B cell (primary cell): Measurements from ENCODE around the gene BCAR3. TPM values are rescaled to one million over a fixed set of nuclear protein-coding genes. Genes with fewer than 3 reads are reported as not detected.

Experiments used
- ATAC-seq: fragments of 200-7000 bp; cut with Tn5 transposase; one replicate; pipeline ENCODE4 v1.10.0; 2021; ENCODE audit warnings: low read depth, mild to moderate bottlenecking, moderate number of reproducible peaks, moderate library complexity
- CTCF ChIA-PET: fragments of 350-600 bp; sonication (Branson Sonifier 250); formaldehyde crosslinking; loops from one replicate; lab custom pipeline; 2021; ENCODE audit warnings: antibody characterized with exemption, inconsistent platforms; lab: Charles Lee
- POLR2A ChIA-PET: fragments of 350-600 bp; sonication (Branson Sonifier 250); formaldehyde crosslinking; loops from one replicate; lab custom pipeline; 2021; ENCODE audit warnings: antibody characterized with exemption; lab: Charles Lee
- DNase-seq: peaks from one replicate; pipeline ENCODE4 v3.0.0; 2013
- H2AFZ ChIP-seq: 2 replicates; pipeline ENCODE4 v1.6.1; 2012; ENCODE audit warnings: mild to moderate bottlenecking, low read depth, low read length; ENCODE audit not compliant: insufficient read depth, poor library complexity, severe bottlenecking
- H3K27ac ChIP-seq, 2 donors: 1 replicate in 1 of 2; 2 replicates in 1 of 2; pipeline ENCODE4 v1.5.1; 2012 to 2013; ENCODE audit warnings: low read length in 2 of 2, mild to moderate bottlenecking in 2 of 2, moderate library complexity in 1 of 2
- H3K27me3 ChIP-seq, 4 experiments: fragments of 200-600 bp in 1 of 4; sonication (generic) in 1 of 4; replicated peaks in 1 of 4; 1 replicate in 2 of 4; 2 replicates in 2 of 4; pipeline versions ENCODE4 v1.6.1 to v1.7.0; 2013 to 2016; ENCODE audit warnings: low read length in 3 of 4, mild to moderate bottlenecking in 2 of 4, mixed read lengths in 1 of 4, moderate library complexity in 1 of 4; ENCODE audit not compliant: insufficient read depth in 4 of 4, control insufficient read depth in 3 of 4; ENCODE audit errors: control extremely low read depth in 1 of 4
- H3K36me3 ChIP-seq, 2 experiments: replicated peaks in 1 of 2; 1 replicate in 1 of 2; 2 replicates in 1 of 2; pipeline versions ENCODE4 v1.6.1 to v1.7.1; 2013; ENCODE audit warnings: low read length in 1 of 2; ENCODE audit not compliant: insufficient read depth in 2 of 2, control insufficient read depth in 1 of 2; ENCODE audit errors: control extremely low read depth in 1 of 2, extremely low read depth in 1 of 2
- H3K4me1 ChIP-seq, 2 donors: fragments of 200-600 bp in 1 of 2; sonication (generic) in 1 of 2; 1 replicate in 1 of 2; 2 replicates in 1 of 2; pipeline versions ENCODE4 v1.5.1 to v1.6.1; 2013 to 2017; ENCODE audit warnings: low read length in 2 of 2; ENCODE audit not compliant: control insufficient read depth in 2 of 2, insufficient read depth in 2 of 2
- H3K4me2 ChIP-seq: replicated peaks from 2 replicates; pipeline ENCODE3; 2012; ENCODE audit warnings: mild to moderate bottlenecking, low read depth, low read length; ENCODE audit not compliant: poor library complexity, severe bottlenecking
- H3K4me3 ChIP-seq, 5 experiments: fragments of 200-600 bp in 1 of 5; sonication (generic) in 1 of 5; 1 replicate in 3 of 5; 2 replicates in 2 of 5; pipeline versions ENCODE4 v1.5.1 to v1.7.0; 2011 to 2016; ENCODE audit warnings: low read length in 4 of 5, mild to moderate bottlenecking in 4 of 5, low read depth in 2 of 5, control low read depth in 1 of 5, moderate library complexity in 1 of 5; ENCODE audit not compliant: insufficient read depth in 1 of 5; ENCODE audit errors: control extremely low read depth in 1 of 5, extremely low read depth in 1 of 5
- H3K79me2 ChIP-seq: fragments of 200-600 bp; sonication (generic); one replicate; pipeline ENCODE4 v1.6.0; 2016; ENCODE audit warnings: low read length; ENCODE audit not compliant: control insufficient read depth, insufficient read depth
- H3K9ac ChIP-seq: fragments of 200-600 bp; sonication (generic); 2 replicates; pipeline ENCODE4 v1.6.1; 2017; ENCODE audit warnings: mild to moderate bottlenecking, low read length, moderate library complexity
- H3K9me3 ChIP-seq, 3 donors: one replicate each; pipeline versions ENCODE4 v1.6.1 to v1.7.1; 2013; ENCODE audit warnings: low read length in 2 of 3; ENCODE audit not compliant: control insufficient read depth in 2 of 3, insufficient read depth in 1 of 3; ENCODE audit errors: control extremely low read depth in 1 of 3
- H4K20me1 ChIP-seq: 2 replicates; pipeline ENCODE4 v1.6.0; 2012; ENCODE audit warnings: mild to moderate bottlenecking, low read length; ENCODE audit not compliant: insufficient read depth, control insufficient read depth, poor library complexity, severe bottlenecking
- H3K27ac Mint-ChIP-seq: one replicate; pipeline ENCODE4 v1.8.0; 2021; ENCODE audit warnings: mixed read lengths
- H3K27me3 Mint-ChIP-seq: one replicate; pipeline ENCODE4 v1.8.0; 2021; ENCODE audit warnings: mixed read lengths
- H3K4me1 Mint-ChIP-seq: one replicate; pipeline ENCODE4 v1.8.0; 2021; ENCODE audit warnings: mixed read lengths
- H3K4me3 Mint-ChIP-seq: one replicate; pipeline ENCODE4 v1.8.0; 2021; ENCODE audit warnings: mixed read lengths
- H3K9me3 Mint-ChIP-seq: one replicate; pipeline ENCODE4 v1.8.0; 2022; ENCODE audit warnings: mixed read lengths; ENCODE audit not compliant: insufficient read depth
- CTCF ChIP-seq: fragments of 200-600 bp; IDR thresholded peaks from one replicate; pipeline ENCODE4 v1.8.0; 2022; ENCODE audit warnings: antibody characterized with exemption, mild to moderate bottlenecking
- EZH2 ChIP-seq: IDR thresholded peaks from 2 replicates; pipeline ENCODE4 v1.6.1; 2012; ENCODE audit warnings: borderline replicate concordance, low read depth, mild to moderate bottlenecking, moderate library complexity, low read length; ENCODE audit not compliant: insufficient read depth, poor library complexity, severe bottlenecking
- WGBS: methylation state at CpG from one replicate; pipeline ENCODE4 v1.1.5; 2013; ENCODE audit warnings: missing lambda C conversion rate; ENCODE audit not compliant: insufficient coverage; 5-methylcytosine and 5-hydroxymethylcytosine counted together
- intact Hi-C: fragments of 100-400 bp; cut with micrococcal nuclease; formaldehyde crosslinking; loops from one replicate; pipeline ENCODE4 v1.10.0; 2022
- polyA plus RNA-seq: library from polyadenylated mRNA; depleted of rRNA; stranded (reverse); fragments of >200 nt; gene quantifications from 2 replicates; pipeline ENCODE4 v1.2.3, GENCODE V29; 2012
- total RNA-seq, 2 donors: library from RNA; stranded (reverse); fragments of 120-200 nt in 1 of 2; gene quantifications; 1 replicate in 1 of 2; 2 replicates in 1 of 2; pipeline versions ENCODE4 v1.2.3 to v1.2.4, GENCODE V29; 2013 to 2022

Gene BCAR3
- total and polyA plus RNA-seq, 2 donors (not counting 1 experiment from before 2014, with no cell fraction given), result 6.7 to 13.0 TPM

- POLR2A ChIA-PET, result no interaction called here
- H3K27ac ChIP-seq, result peak overlapping the region in 1 of 2 donors; percentile 18
- no peak overlapping the region for H3K4me3 Mint-ChIP-seq
- CTCF ChIA-PET, result interaction anchor here (1.2 to 24.9 kb wide), 3 partner anchors 13 to 227 kb away, joined by 4 to 858 read pairs (median 59); no protein-coding TSS in a partner anchor
- H3K9ac ChIP-seq, result no peak overlapping the region
- DNase-seq (no peak), ATAC-seq (no peak)
- peaks cover 0 to 2% of the 10 kb centered on the region in 2 experiments for H3K36me3 ChIP-seq
- TF ChIP-seq CTCF (no peak), EZH2 (no peak)
- no peaks in the 10 kb centered on the region for H4K20me1 ChIP-seq
- H3K27me3 ChIP-seq, result no peaks in the 10 kb centered on the region
- H3K4me1 Mint-ChIP-seq, result peaks cover 66% of the 10 kb centered on the region
- no peak overlapping the region for H3K4me3 ChIP-seq
- peak overlapping the region; percentile 39 for H3K27ac Mint-ChIP-seq
- H3K4me2 ChIP-seq, result no peak overlapping the region
- intact Hi-C loops, result no loop called here
- 86% methylated on average over 5 of the region's 6 CpGs for WGBS
- no peak overlapping the region for H2AFZ ChIP-seq
- H3K9me3 ChIP-seq, result no peaks in the 10 kb centered on the region
- peaks cover 9 to 32% of the 10 kb centered on the region in 2 donors for H3K4me1 ChIP-seq
- H3K9me3 Mint-ChIP-seq, result no peaks in the 10 kb centered on the region
- H3K27me3 Mint-ChIP-seq, result no peaks in the 10 kb centered on the region
- H3K79me2 ChIP-seq, result peaks cover 58% of the 10 kb centered on the region
These were observed 64.5 kb downstream of the BCAR3 start for GRCh38 chr1:93616996-93617669.
